GM19328 (cell line): Measurements from ENCODE around the gene AUTS2.

Experiments
- ATAC-seq: cut with Tn5 transposase; IDR thresholded peaks from one replicate; pipeline ENCODE4 v1.9.1; 2021; ENCODE audit warnings: mild to moderate bottlenecking, moderate library complexity; ENCODE audit not compliant: unreplicated experiment

Gene AUTS2

DNA sequence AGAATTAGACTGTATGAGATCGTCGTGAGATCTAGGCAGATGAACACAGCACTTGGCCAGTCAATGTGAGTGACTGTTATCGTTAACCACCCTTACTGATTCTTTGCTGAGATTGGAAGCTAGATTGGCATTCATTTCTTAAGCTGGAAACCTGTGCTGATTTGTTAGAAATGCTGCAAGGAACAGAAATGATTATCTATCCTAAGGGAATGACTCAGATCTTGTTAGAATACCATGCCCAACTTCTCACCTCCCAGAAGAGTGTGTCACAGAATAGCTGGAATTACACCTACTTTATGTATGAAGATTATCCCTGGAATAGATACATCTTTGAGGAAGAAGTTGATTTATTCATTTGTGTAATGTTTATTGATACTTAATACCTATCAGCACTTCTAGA lies 275.2 kb downstream of the AUTS2 start:
- no peak for ATAC-seq

DNA sequence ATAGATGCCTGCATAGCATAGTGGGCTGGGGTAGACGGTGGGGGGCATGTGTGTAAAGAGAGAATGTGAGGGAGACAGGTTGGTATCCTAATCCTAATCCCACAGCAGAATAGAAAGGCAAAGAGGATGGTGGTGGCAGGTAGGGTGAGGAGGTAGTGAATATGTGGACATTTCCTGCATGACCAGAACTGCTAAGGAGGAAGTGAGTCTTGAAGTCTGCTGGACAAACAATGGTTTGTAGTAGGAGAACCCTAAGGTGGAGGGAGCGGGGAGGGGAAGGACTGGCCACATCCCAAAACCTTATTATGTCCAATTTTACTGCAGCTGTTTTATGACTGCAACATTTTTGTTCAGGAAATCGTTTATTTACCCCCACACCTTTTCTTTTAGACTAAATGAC lies 279.7 kb downstream of the AUTS2 start:
- no peak for ATAC-seq

DNA sequence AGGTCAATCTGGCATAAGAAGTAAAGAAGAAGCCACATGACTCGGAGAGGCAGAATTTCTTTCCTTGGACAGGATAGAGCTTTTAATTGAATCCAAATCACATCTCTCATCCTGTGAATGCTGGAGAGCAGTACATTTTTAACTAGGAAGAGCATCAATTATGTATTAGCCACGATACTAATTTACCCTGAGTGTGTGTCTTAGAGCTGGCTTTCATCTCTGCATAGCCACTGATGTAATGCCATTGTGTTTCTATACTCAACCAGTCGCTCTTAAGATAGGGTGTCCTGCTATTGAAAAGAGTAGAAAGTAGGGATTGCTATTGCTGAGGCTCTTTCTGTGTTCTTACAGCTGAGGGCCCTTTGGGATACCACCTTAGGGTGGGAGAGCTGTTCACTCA lies 280.3 kb downstream of the AUTS2 start:
- no peak for ATAC-seq

DNA sequence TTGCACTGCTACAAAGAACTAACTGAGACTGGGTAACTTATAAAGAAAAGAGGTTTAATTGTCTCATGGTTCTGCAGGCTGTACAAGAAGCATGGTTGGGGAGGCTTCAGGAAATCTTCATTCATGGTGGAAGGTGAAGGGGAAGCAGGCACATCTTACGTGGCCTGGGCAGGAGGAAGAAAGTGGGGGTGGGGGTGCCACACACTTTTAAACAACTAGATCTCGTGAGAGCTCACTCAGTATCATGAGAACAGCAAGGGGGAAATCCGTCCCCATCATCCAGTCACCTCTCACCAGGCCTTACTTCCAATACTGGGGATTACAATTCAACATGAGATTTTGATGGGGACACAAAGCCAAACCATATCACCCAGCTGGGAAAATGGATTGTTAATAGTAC lies 281.7 kb downstream of the AUTS2 start:
- ATAC-seq: no peak

DNA sequence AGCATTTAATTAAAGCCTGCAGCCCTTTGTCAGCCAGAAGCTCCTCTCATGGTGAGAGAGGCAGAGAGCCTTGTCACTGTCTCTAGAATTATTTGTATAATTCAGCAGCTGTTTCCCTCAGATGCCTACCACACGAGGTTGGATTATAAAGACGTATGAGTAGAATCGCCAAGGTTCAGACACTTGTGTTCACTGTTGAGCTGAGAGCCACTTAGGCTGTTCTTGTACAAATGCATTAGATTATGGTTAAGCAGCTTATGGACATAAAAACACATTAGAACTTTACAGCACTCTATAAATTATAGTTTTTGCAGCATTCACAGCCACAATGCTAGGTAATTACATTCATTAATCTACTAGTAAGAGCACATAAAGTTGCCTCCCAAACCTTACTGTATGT lies 282.6 kb downstream of the AUTS2 start:
- no peak for ATAC-seq

DNA sequence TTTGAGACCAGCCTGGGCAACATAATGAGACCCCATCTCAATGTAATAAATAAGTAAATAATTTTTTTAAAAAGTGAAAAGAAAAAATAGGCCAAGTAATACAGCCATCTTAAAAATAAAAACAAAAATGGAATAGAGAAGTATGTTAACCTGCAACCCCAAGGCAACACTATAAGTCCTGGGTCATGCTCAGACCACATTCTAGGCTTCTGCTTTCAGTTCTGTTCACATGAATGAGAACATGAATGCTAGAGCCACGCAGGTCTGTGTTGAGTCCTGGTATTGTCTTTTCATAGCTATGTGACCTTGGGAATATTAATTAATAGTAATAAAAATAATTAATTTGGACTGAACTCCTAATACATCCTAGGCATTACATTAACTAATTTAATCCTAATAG lies 284.0 kb downstream of the AUTS2 start:
- ATAC-seq: peak; percentile 72

DNA sequence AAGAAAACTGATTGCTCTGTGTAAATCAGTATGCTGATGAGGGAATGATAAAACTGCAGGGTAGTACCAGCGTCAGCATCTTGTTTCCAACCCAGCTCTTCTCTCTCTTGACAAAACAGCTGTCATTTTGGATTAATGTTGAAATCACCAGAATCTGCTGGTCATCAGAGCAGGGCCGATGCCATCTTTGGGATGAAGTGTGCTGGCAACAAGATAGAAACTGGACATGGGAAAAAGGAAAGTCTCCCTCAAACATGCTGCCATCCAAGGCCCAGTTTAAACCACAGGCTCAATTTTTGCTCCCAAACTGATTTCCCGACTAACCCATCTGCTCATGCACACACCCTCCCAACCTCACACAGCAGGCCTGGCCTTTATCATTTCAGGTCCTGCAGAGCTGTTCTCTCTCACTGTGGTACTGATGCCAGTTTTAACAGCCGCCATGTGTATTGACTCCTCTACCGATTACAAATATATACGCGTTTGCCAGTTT lies 285.2 kb downstream of the AUTS2 start:
- ATAC-seq: no peak

DNA sequence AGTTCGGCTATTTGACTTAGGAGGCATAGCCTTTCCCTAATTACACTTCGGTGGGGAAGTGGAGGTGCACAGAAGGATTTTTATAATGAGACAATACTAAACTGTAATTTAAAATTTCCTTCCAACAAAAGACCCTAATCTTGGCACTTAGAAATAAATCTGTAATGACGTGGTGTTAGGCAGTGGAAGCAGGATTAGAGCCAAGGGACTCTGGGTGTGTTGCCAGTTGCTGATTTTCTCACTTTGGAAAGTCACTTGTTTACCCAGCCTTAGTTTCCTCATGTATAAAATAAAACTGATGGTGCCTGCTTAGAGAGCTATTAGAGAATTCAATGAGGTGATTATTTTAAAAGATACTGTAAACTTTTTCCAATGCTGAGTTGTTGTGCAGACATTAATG lies 287.2 kb downstream of the AUTS2 start:
- ATAC-seq: no peak

DNA sequence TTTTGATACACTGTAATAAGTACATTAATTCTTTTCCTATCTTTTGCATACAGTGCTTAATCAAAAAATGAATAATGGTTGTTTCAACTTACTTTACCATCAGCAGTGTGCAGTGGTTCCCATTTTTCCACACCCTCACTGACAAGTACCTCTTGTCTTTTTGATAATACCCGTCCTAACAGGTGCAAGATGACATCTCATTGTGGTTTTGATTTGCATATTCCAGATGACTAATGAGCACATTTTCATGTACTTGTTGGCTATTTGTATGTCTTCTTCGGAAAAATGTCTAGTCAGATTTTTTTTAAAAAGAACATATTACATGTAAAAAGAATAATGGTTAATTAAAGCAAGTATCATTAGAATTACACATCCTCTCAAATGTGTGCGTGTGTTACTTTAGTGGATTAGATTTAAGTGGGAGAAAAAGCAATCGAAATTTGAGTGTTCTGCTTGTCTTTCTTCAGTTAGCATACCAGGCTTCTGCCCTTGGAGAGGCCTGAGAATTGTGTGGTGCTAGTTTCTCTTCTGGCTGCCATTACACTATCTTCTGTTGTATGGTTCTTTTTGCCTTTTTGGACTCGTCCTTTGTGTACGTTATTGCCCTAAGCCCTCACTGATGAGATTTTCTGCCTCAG lies 291.2 kb downstream of the AUTS2 start:
- no peak for ATAC-seq

DNA sequence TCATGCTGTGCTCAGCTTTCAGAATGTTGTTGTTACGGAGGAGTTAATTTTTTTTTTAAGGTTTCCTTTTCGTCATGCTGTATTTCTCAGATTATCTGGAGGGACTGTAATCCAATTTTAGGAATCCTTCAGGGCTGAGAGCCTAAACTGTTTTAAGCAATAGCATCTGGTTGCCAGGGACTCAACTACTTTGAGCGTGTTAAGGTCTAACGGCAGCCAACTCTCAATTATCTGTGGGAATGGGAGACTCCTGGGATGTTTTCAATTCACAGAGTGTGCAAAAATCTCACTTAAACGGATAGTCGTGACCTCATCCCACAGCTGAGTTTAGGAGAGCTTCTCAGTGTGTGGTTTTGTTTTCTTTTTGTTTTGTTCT lies 291.7 kb downstream of the AUTS2 start:
- no peak for ATAC-seq

DNA sequence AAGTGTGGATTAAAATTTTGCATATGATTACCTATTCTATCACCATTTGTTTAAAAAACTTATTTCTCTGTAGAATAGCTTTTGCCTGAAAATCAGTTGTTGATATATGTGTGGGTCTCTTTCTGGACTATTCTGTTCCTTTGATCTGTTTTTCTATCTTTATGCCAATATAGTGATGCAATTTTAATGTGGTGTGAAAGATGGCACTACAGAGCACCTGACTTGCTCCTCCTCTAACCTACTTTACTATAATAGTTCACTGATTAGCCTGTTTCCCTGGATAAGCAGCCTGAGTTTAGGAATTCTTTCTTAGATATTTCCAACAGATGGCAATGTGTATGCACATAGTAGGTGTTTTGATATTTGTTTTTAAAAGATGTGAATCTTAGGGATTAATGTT lies 294.5 kb downstream of the AUTS2 start:
- no peak for ATAC-seq

DNA sequence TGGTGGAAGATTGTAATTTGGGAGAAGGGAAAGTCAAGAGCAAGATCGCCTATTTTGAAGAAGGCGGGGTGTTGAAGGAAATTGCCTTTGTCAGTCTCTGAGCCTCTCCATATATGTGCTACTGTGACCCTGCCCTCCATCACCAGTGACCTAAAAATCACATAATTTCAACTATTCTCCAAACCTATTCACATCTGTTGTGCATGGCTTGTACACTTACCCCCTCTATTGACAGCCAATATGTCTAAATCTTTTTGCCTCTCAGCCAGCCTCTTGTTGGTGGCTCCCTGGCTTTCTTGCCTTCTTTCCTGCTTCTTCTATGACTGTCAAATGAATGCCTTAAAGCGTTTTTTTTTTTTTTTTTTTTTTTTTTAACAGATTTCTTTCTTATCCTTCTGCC lies 295.6 kb downstream of the AUTS2 start:
- no peak for ATAC-seq

DNA sequence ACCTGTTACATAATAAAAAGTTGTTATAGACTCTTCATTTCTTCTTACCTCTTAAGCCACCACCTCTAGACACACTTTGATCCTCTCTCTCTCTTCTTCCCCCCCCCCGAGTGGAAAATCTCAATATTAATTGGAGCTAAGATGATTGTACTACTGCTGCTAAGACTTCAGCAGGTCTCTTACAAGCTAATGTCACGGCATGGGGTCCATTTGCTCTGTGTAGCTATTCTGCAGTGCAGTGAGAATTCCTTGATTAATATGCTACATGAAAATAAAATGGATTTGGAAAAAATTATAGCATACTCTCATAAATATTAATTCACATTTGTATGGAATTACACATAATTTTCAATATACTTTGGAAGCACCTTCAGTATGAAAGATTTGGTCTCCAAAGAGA lies 297.2 kb downstream of the AUTS2 start:
- no peak for ATAC-seq

DNA sequence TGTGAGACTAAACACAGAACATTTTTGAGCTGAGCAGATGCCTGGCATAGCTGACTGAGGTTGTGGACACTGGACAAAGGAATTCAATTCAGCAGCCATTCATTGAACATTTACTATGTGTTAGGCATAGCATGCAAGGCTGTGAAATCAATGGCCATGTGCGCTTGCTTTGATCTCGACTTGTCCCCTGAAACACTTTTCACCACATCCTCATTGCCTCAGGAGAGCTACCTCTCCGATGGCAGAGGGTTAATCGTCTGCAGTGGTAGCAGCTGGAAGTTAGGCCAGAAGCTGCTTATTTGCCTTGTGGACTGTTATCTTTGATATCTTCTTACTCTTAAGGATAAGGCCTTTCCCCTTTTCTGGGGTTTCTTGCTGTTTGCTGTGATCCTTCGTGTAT lies 297.8 kb downstream of the AUTS2 start:
- ATAC-seq: no peak

DNA sequence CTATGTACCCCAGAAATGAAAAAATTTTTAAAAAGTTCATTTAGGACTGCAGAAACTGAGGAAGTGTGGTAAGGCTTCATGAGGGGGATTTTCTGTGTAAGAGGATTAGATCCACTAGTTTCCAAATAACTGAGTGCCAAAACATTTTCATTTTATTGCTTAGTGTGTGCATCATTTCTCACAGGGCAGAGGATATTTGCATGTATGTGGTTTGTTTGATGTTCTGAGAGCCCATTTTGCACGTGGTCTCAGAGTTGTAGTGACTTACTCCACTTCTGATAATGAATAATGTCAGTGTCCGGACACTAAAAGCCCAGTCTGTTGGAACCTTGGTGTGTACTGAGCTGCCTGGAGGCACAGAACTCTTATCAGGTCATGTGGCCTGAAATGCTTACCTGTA lies 299.9 kb downstream of the AUTS2 start:
- ATAC-seq: peak; percentile 84

DNA sequence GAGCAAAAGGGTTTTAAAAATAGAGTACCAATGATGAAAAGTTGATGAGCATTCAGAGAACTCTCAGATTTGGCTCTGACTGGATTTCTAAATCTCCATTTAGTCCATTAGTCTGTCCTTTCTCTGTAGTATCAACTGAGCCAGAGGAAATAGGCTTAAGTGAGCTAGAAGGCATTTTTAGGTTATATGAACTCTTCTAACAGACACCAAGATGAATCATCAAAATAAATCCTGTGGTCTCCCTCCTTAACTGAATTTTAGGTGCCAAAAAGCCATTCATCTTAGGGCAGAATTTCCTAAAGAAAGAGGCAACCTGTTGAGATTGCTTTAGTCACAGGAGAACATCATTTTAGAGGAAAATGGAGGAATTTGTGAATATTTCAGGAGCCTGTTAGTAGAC lies 305.1 kb downstream of the AUTS2 start:
- ATAC-seq: no peak

DNA sequence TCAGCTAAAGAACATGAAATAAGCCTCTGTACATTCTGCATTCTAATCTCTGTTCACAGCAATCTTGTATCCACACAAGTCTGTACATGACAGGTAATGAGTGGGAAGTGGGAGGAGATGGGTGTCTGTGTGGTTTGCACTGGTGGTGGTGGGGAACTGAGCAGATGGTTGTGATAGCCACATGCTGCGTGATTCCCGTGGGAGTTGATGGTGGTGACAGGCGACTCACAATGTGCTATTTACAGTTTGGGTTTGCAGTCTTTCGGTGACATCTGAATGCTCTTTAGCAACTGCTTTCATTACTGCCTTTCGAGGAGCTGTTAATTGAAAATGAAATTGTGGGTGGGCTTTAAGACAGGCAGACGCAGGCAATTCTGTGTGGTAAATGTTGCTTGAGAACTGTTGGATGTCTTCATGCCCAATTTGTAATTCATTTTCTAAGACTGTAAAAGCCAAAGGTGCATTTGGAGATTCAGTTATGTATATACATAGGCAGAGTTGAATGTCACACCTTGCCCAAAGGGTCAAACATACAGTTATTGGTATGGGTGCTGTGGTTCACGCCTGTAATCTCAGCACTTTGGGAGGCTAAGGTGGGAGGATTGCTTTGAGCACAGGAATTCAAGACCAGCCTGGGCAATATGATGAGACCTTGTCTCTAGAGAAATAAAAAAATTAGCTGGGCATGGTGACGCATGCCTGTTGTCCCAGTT lies 308.2 kb downstream of the AUTS2 start:
- ATAC-seq: peak; percentile 92

DNA sequence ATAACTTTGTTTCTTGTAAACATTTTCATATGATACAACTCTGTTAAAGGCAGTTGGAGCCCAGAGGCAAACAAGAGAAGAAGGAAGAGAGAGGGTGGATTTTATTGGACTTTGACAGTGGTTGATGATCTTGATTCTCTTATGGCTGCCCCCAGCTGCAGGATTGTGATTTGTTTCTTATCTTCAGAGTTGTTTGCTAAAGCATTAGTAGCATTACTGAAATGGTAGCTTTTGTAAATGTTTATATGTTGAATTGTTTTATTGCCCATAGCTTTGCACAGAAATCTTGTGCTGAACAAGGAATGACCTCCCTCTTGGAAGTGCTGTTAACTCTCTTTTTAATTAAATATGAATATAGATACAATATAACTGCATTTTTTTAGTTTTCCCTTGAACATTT lies 309.4 kb downstream of the AUTS2 start:
- no peak for ATAC-seq

DNA sequence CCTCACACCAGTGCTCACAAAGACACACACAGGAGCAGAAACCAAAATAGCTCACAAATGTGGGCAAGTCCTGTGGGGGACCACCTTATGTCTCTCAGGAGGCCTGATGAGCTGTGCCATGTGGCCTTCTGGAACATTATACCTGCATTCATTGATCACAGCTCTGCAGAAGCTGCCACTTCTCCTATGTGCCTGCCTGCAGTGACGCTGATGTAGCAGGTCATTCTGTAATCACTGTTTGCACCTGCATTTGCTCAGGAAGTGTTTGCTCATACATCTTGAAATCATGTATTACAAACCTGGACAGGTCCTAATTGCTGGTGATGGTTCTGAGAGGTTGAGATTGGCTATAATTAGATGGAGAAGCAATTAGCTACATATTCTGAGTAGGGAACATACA lies 310.2 kb downstream of the AUTS2 start:
- no peak for ATAC-seq

DNA sequence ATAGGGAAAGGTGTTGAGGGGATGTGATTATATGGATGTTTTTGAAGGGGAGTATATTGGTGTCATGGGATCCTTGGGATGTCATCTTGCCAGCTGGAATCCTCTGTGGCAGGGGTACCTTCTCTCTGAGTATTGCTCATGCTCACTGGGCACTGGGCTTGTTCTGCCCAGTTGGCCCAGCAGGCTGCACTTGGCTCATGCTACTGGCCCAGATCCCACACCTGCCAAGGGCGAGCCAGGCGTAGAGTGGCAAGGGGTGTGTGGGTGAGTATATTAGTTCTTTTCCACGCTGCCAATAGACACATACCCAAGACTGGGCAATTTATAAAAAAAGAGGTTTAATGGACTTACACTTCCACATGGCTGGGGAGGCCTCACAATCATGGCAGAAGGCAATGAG lies 311.9 kb downstream of the AUTS2 start:
- no peak for ATAC-seq

DNA sequence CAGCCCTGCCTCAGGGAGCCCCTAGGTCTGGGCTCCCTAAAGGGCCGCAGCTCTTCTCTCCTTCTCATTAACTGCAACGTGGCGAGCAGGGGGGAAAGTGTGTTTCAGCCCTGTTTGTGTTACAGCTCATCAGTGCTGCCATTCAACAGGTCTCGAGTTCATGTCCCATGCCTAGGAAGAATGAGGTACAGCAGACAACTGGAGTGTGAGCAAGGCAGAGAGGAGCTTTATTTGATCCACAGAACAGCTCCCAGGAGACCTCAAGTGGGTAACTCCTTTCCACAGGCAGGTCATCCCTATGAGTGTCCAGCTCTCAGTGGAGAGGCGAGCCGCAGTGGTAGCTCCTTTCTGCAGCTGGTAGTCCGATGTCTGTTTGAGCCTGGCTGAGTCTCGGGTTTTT lies 313.1 kb downstream of the AUTS2 start:
- no peak for ATAC-seq

DNA sequence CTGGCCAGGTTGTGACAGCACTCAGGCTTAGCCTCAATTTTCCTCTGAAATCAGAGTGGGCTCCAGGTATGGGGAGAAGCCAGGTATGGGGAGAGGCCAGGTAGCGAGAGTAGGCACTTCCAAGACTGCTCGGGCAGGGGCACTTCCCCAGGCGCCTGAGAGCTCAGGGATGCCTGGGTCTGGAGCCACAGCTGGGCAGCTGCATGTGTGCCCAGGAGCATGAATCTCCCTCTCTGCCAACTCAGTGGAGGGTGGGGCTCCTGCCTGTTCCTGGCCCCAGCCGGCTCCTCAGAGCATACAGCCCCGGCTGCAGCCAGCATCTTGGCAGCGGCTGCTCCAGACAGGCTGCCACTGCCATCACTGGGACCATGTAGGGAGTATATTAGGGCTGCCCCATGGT lies 313.9 kb downstream of the AUTS2 start:
- no peak for ATAC-seq

DNA sequence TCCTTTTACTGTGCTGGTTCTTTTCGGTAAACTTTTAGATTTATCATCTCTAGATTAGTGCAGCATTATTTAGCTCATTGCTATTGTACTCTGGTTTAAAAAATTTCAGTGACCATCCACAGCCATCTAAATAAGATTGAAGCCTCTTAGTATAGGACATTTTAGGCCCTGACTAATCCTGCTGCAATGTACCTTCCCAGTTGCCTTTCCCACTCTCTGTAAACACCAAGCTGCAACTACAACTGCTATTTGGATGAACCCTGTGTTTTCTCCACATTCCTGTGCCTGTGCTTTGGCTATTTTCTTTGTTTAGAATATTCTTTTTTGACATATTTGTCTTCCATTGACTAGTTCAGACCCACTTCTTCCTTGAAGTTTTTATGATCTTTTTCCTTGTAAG lies 314.6 kb downstream of the AUTS2 start:
- ATAC-seq: no peak
